ENCODE measurements around the gene ETV3. TPM values are rescaled to one million over a fixed set of nuclear protein-coding genes. Genes with fewer than 3 reads are reported as not detected.

Gene ETV3
- total and polyA plus RNA-seq, 2 of the 8 experiments (the other 6 are each of a cell fraction or from before 2014, with no cell fraction given) = 6.0 to 23.8 TPM

- TF ChIP-seq, protein P1, sequence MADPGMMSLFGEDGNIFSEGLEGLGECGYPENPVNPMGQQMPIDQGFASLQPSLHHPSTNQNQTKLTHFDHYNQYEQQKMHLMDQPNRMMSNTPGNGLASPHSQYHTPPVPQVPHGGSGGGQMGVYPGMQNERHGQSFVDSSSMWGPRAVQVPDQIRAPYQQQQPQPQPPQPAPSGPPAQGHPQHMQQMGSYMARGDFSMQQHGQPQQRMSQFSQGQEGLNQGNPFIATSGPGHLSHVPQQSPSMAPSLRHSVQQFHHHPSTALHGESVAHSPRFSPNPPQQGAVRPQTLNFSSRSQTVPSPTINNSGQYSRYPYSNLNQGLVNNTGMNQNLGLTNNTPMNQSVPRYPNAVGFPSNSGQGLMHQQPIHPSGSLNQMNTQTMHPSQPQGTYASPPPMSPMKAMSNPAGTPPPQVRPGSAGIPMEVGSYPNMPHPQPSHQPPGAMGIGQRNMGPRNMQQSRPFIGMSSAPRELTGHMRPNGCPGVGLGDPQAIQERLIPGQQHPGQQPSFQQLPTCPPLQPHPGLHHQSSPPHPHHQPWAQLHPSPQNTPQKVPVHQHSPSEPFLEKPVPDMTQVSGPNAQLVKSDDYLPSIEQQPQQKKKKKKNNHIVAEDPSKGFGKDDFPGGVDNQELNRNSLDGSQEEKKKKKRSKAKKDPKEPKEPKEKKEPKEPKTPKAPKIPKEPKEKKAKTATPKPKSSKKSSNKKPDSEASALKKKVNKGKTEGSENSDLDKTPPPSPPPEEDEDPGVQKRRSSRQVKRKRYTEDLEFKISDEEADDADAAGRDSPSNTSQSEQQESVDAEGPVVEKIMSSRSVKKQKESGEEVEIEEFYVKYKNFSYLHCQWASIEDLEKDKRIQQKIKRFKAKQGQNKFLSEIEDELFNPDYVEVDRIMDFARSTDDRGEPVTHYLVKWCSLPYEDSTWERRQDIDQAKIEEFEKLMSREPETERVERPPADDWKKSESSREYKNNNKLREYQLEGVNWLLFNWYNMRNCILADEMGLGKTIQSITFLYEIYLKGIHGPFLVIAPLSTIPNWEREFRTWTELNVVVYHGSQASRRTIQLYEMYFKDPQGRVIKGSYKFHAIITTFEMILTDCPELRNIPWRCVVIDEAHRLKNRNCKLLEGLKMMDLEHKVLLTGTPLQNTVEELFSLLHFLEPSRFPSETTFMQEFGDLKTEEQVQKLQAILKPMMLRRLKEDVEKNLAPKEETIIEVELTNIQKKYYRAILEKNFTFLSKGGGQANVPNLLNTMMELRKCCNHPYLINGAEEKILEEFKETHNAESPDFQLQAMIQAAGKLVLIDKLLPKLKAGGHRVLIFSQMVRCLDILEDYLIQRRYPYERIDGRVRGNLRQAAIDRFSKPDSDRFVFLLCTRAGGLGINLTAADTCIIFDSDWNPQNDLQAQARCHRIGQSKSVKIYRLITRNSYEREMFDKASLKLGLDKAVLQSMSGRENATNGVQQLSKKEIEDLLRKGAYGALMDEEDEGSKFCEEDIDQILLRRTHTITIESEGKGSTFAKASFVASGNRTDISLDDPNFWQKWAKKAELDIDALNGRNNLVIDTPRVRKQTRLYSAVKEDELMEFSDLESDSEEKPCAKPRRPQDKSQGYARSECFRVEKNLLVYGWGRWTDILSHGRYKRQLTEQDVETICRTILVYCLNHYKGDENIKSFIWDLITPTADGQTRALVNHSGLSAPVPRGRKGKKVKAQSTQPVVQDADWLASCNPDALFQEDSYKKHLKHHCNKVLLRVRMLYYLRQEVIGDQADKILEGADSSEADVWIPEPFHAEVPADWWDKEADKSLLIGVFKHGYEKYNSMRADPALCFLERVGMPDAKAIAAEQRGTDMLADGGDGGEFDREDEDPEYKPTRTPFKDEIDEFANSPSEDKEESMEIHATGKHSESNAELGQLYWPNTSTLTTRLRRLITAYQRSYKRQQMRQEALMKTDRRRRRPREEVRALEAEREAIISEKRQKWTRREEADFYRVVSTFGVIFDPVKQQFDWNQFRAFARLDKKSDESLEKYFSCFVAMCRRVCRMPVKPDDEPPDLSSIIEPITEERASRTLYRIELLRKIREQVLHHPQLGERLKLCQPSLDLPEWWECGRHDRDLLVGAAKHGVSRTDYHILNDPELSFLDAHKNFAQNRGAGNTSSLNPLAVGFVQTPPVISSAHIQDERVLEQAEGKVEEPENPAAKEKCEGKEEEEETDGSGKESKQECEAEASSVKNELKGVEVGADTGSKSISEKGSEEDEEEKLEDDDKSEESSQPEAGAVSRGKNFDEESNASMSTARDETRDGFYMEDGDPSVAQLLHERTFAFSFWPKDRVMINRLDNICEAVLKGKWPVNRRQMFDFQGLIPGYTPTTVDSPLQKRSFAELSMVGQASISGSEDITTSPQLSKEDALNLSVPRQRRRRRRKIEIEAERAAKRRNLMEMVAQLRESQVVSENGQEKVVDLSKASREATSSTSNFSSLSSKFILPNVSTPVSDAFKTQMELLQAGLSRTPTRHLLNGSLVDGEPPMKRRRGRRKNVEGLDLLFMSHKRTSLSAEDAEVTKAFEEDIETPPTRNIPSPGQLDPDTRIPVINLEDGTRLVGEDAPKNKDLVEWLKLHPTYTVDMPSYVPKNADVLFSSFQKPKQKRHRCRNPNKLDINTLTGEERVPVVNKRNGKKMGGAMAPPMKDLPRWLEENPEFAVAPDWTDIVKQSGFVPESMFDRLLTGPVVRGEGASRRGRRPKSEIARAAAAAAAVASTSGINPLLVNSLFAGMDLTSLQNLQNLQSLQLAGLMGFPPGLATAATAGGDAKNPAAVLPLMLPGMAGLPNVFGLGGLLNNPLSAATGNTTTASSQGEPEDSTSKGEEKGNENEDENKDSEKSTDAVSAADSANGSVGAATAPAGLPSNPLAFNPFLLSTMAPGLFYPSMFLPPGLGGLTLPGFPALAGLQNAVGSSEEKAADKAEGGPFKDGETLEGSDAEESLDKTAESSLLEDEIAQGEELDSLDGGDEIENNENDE (IDR thresholded peaks at IDR 0.05; ENCODE audit: insufficient replicate concordance, low read length) = no peak
- TF ChIP-seq, protein P2, sequence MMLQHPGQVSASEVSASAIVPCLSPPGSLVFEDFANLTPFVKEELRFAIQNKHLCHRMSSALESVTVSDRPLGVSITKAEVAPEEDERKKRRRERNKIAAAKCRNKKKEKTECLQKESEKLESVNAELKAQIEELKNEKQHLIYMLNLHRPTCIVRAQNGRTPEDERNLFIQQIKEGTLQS (IDR thresholded peaks at IDR 0.05; ENCODE audit: insufficient read depth, low read depth, low read length) = no peak
- TF ChIP-seq CBX8 (IDR thresholded peaks at IDR 0.05; ENCODE audit: borderline replicate concordance, low read depth, low read length) (no peak), FOSL1 (IDR thresholded peaks at IDR 0.05; ENCODE audit: insufficient read depth, low read depth, low read length) (no peak), TAF1 (IDR thresholded peaks at IDR 0.05; ENCODE audit: low read depth, low read length) (no peak), SIN3A (conservative IDR thresholded peaks at IDR 0.05 in 1 of 2, IDR thresholded peaks at IDR 0.05 in 1 of 2; ENCODE audit: low read depth in 1 of 2, low read length in 2 of 2) (no peak), POU5F1 (IDR thresholded peaks at IDR 0.05; ENCODE audit: low read depth, low read length) (no peak), TBP (IDR thresholded peaks at IDR 0.05; ENCODE audit: low read depth, low read length) (no peak), JUND (IDR thresholded peaks at IDR 0.05; ENCODE audit: low read length) (no peak), CHD1 (IDR thresholded peaks at IDR 0.05; ENCODE audit: low read depth, low read length) (no peak), TEAD4 (IDR thresholded peaks at IDR 0.05; ENCODE audit: low read depth, low read length) (no peak), MAX (IDR thresholded peaks at IDR 0.05) (no peak)
These were observed 41.3 kb downstream of the ETV3 start (continued) for GRCh38 chr1:157096881-157097280.

Data from H1 (cell line).